SU-DHL-6 (cell line): ENCODE measurements around the gene LEP.

Experiments used
- CTCF ChIP-seq: fragments of 200-600 bp; sonication (generic); IDR thresholded peaks from one replicate; pipeline ENCODE4 v1.5.1; 2017; ENCODE audit warnings: antibody characterized with exemption, mild to moderate bottlenecking, low read length, moderate library complexity; ENCODE audit not compliant: insufficient read depth, poor library complexity, severe bottlenecking
- EZH2phosphoT487 ChIP-seq: fragments of 200-600 bp; sonication (generic), shearing (Covaris generic); conservative IDR thresholded peaks from 2 replicates; pipeline ENCODE4 v1.6.1; 2018; ENCODE audit warnings: mild to moderate bottlenecking, antibody characterized with exemption, low read length, moderate library complexity, mixed read lengths

- TF ChIP-seq CTCF = no peak
- no peak for TF ChIP-seq EZH2phosphoT487
These were observed 25.4 kb downstream of the LEP start for GRCh38 chr7:128266529-128266882.
